PC-3 (cell line): ENCODE results near the gene TMPRSS3.

ENCODE experiments used
- EZH2 ChIP-seq: fragments of 300-600 bp; sonication (generic); IDR thresholded peaks from one replicate; pipeline ENCODE4 v1.6.1; 2017; ENCODE audit warnings: antibody characterized with exemption, mild to moderate bottlenecking, low read length; ENCODE audit not compliant: unreplicated experiment
- EZH2phosphoT487 ChIP-seq: fragments of 300-600 bp; sonication (generic); IDR thresholded peaks from 2 replicates; pipeline ENCODE4 v1.6.1; 2018; ENCODE audit warnings: mild to moderate bottlenecking, antibody characterized with exemption, low read length, borderline replicate concordance
- TF ChIP-seq, protein P1 (sequence below): fragments of 300-600 bp; sonication (generic); conservative IDR thresholded peaks from 2 replicates; pipeline ENCODE4 v1.5.1; 2017; ENCODE audit warnings: antibody characterized with exemption, low read depth, mild to moderate bottlenecking, low read length

DNA sequence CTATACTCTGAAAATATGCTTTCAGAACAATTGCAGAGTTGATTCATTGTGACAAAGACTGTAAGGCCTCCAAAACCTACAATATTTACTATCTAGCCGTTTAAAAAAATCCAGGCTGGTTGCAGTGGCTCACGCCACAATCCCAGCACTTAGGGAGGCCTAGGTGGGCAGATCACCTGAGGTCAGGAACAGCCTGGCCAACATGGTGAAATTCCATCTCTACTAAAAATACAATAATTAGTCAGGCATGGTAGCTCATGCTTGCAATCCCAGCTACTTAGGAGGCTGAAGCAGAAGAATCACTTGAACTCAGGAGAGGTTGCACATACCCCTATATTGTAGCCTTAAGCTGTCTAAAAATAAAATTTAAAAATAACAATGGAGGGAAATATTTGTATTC is 39.8 kb downstream of the TMPRSS3 start:
- TF ChIP-seq EZH2 (no peak), EZH2phosphoT487 (no peak)
- TF ChIP-seq, protein P1, sequence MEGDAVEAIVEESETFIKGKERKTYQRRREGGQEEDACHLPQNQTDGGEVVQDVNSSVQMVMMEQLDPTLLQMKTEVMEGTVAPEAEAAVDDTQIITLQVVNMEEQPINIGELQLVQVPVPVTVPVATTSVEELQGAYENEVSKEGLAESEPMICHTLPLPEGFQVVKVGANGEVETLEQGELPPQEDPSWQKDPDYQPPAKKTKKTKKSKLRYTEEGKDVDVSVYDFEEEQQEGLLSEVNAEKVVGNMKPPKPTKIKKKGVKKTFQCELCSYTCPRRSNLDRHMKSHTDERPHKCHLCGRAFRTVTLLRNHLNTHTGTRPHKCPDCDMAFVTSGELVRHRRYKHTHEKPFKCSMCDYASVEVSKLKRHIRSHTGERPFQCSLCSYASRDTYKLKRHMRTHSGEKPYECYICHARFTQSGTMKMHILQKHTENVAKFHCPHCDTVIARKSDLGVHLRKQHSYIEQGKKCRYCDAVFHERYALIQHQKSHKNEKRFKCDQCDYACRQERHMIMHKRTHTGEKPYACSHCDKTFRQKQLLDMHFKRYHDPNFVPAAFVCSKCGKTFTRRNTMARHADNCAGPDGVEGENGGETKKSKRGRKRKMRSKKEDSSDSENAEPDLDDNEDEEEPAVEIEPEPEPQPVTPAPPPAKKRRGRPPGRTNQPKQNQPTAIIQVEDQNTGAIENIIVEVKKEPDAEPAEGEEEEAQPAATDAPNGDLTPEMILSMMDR = no peak
